ENCODE results near the gene TMEM179.

DNA sequence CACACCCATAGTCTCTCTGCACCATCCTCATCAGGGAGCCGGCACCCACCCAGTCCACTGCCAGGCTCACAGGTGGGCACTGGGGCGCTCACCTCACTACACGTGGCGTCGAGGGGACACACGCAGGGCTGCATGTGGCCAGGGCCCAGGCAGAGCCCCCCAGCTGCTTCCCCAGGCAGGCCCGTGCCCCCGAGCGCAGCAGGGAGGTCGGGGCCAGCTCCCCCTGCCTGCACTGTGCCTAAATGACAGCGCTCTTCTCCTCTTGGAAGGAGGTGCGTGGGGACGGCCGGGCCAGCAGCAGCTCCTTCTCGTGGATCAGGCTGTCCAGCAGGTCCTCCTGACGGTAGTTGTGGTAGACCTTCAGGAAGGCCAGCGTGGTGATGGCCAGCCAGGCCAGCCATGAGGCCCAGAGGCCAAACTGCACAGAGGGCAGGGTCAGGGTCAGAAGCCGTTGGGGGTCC is 11.3 kb downstream of the TMEM179 start:
- TF ChIP-seq POLR2A (IDR thresholded peaks at IDR 0.05) (no peak), CTCF (IDR thresholded peaks at IDR 0.05) (no peak)
